Vagina (tissue), 2 donors: ENCODE measurements around the gene WDR37. TPM values are rescaled to one million over a fixed set of nuclear protein-coding genes. Genes with fewer than 3 reads are reported as not detected.

Experiments used
- DNase-seq, 2 donors: peaks; one replicate each; pipeline ENCODE4 v3.0.0-alpha.2; 2017; ENCODE audit errors: extremely low spot score in 2 of 2
- H3K27ac ChIP-seq: fragments of 200-600 bp; sonication (generic); one replicate; pipeline ENCODE4 v1.5.1; 2019
- H3K27me3 ChIP-seq: fragments of 200-600 bp; sonication (generic); one replicate; pipeline ENCODE4 v1.5.1; 2019
- H3K36me3 ChIP-seq, 2 donors: fragments of 200-600 bp; sonication (generic); one replicate each; pipeline ENCODE4 v1.5.1; 2017 to 2019
- H3K4me1 ChIP-seq: fragments of 200-600 bp; sonication (generic); one replicate; pipeline ENCODE4 v1.5.1; 2019
- H3K4me3 ChIP-seq, 2 donors: fragments of 200-600 bp; sonication (generic); 1 replicate in 1 of 2; 2 replicates in 1 of 2; pipeline ENCODE4 v1.5.1; 2016 to 2019
- H3K9me3 ChIP-seq: fragments of 200-600 bp; sonication (generic); one replicate; pipeline ENCODE4 v1.5.1; 2019
- CTCF ChIP-seq, 3 experiments: fragments of 450-650 bp in 2 of 3; fragments of 200-600 bp in 1 of 3; sonication (generic) in 1 of 3; IDR thresholded peaks; one replicate each; pipeline ENCODE4 v1.5.1; 2017 to 2019; ENCODE audit warnings: antibody characterized with exemption in 3 of 3, mild to moderate bottlenecking in 2 of 3, moderate library complexity in 2 of 3
- POLR2A ChIP-seq, 2 donors: fragments of 450-650 bp; IDR thresholded peaks; one replicate each; pipeline ENCODE4 v1.6.1; 2017; ENCODE audit warnings: antibody characterized with exemption in 2 of 2, mild to moderate bottlenecking in 2 of 2, moderate library complexity in 2 of 2
- POLR2AphosphoS5 ChIP-seq, 2 donors: sonication (generic); formaldehyde crosslinking; IDR thresholded peaks; one replicate each; pipeline ENCODE4 v1.9.0; 2017; ENCODE audit warnings: antibody characterized with exemption in 2 of 2, mild to moderate bottlenecking in 2 of 2, low read depth in 1 of 2; ENCODE audit not compliant: insufficient read depth in 1 of 2
- intact Hi-C: fragments of 100-400 bp; cut with DNase I; formaldehyde crosslinking; loops from one replicate; pipeline ENCODE4 v1.15.1; 2023
- total RNA-seq: library from RNA; depleted of rRNA; stranded (reverse); fragments of >200 nt; gene quantifications from one replicate; pipeline ENCODE4 v1.2.3, GENCODE V29; 2016

WDR37 gene
- total RNA-seq, 1 donor from 2014 or later, result 16.9 TPM

- TF ChIP-seq POLR2A (IDR thresholded peaks at IDR 0.05), result no peak
- no peak for TF ChIP-seq CTCF (IDR thresholded peaks at IDR 0.05)
- no peak for TF ChIP-seq POLR2AphosphoS5 (IDR thresholded peaks at IDR 0.05; ENCODE audit: insufficient read depth in 1 of 2, low read depth in 1 of 2)
- Histone ChIP-seq H3K36me3 (peaks cover 0 to 57% of the 10 kb centered on the region in 2 donors), H3K4me3 (no peak overlapping the region), H3K9me3 (no peaks in the 10 kb centered on the region), H3K27ac (no peak overlapping the region), H3K4me1 (no peaks in the 10 kb centered on the region), H3K27me3 (no peaks in the 10 kb centered on the region)
- intact Hi-C loops, result no loop called here
- DNase-seq, result peak in 1 of 2 donors; percentile 40
Measured at GRCh38 chr10:1124796-1125195, 68.6 kb downstream of the WDR37 start.

- DNase-seq, result peak; percentile 55 to 77
- intact Hi-C loops, result no loop called here
- no peak for TF ChIP-seq CTCF (IDR thresholded peaks at IDR 0.05)
- no peak for TF ChIP-seq POLR2AphosphoS5 (IDR thresholded peaks at IDR 0.05; ENCODE audit: insufficient read depth in 1 of 2, low read depth in 1 of 2)
- no peak for TF ChIP-seq POLR2A (IDR thresholded peaks at IDR 0.05)
- H3K27me3 ChIP-seq, result no peaks in the 10 kb centered on the region
- no peaks in the 10 kb centered on the region for H3K9me3 ChIP-seq
- H3K4me3 ChIP-seq, result no peak overlapping the region
- peaks cover 0 to 58% of the 10 kb centered on the region in 2 donors for H3K36me3 ChIP-seq
- H3K27ac ChIP-seq, result no peak overlapping the region
- no peaks in the 10 kb centered on the region for H3K4me1 ChIP-seq
Measured at GRCh38 chr10:1126461-1126860, 70.3 kb downstream of the WDR37 start.

GRCh38 chr10:1127629-1128028, 71.4 kb downstream of the WDR37 start:
- TF ChIP-seq POLR2A (IDR thresholded peaks at IDR 0.05), result no peak
- Histone ChIP-seq H3K9me3 (no peaks in the 10 kb centered on the region), H3K27ac (no peak overlapping the region), H3K4me1 (no peaks in the 10 kb centered on the region), H3K36me3 (peaks cover 0 to 57% of the 10 kb centered on the region in 2 donors), H3K27me3 (no peaks in the 10 kb centered on the region), H3K4me3 (no peak overlapping the region)
- DNase-seq, result peak; percentile 72 to 74
- intact Hi-C loops, result no loop called here

- no peaks in the 10 kb centered on the region for H3K27me3 ChIP-seq
- TF ChIP-seq POLR2AphosphoS5 (IDR thresholded peaks at IDR 0.05; ENCODE audit: insufficient read depth in 1 of 2, low read depth in 1 of 2) (no peak), POLR2A (IDR thresholded peaks at IDR 0.05) (no peak), CTCF (IDR thresholded peaks at IDR 0.05) (no peak)
- peak in 1 of 2 donors; percentile 6 for DNase-seq
- H3K27ac ChIP-seq, result no peak overlapping the region
- no peaks in the 10 kb centered on the region for H3K4me1 ChIP-seq
- peaks cover 0 to 57% of the 10 kb centered on the region in 2 donors for H3K36me3 ChIP-seq
- intact Hi-C loops, result no loop called here
- no peaks in the 10 kb centered on the region for H3K9me3 ChIP-seq
- no peak overlapping the region for H3K4me3 ChIP-seq
Measured at GRCh38 chr10:1128115-1128514, 71.9 kb downstream of the WDR37 start.

GRCh38 chr10:1128649-1129048, 72.5 kb downstream of the WDR37 start:
- Histone ChIP-seq H3K4me3 (no peak overlapping the region), H3K27me3 (no peaks in the 10 kb centered on the region), H3K36me3 (peaks cover 0 to 57% of the 10 kb centered on the region in 2 donors), H3K4me1 (no peaks in the 10 kb centered on the region), H3K9me3 (no peaks in the 10 kb centered on the region), H3K27ac (no peak overlapping the region)
- intact Hi-C loops, result no loop called here
- DNase-seq, result peak in 1 of 2 donors; percentile 37
- TF ChIP-seq POLR2AphosphoS5 (IDR thresholded peaks at IDR 0.05; ENCODE audit: insufficient read depth in 1 of 2, low read depth in 1 of 2) (no peak), CTCF (IDR thresholded peaks at IDR 0.05) (no peak), POLR2A (IDR thresholded peaks at IDR 0.05) (no peak)
